Calu3 (cell line): ENCODE results near the gene FRAS1. TPM values are rescaled to one million over a fixed set of nuclear protein-coding genes. Genes with fewer than 3 reads are reported as not detected.
"Not testable (repeated sequence)": the region's sequence is repeated elsewhere in the genome, so short reads cannot be mapped to it uniquely, and the experiment has no call there.

ENCODE experiments used
- BruUV-seq: library from RNA; stranded (reverse); fragments of 400-500 nt; replicated peaks from 2 replicates; lab custom pipeline; 2021; lab: Mats Ljungman, UMichigan
- CTCF ChIA-PET: fragments of 300-600 bp; sonication (Branson Sonifier 250); formaldehyde crosslinking; loops from one replicate; lab custom pipeline; 2022; ENCODE audit warnings: antibody characterized with exemption; lab: Charles Lee
- DNase-seq: peaks from one replicate; pipeline ENCODE4 v3.0.0; 2022
- H3K27ac Mint-ChIP-seq: one replicate; pipeline ENCODE4 v1.8.0; 2022; ENCODE audit warnings: mixed read lengths; ENCODE audit not compliant: unreplicated experiment
- H3K27me3 Mint-ChIP-seq: one replicate; pipeline ENCODE4 v1.8.0; 2022; ENCODE audit warnings: mixed read lengths; ENCODE audit not compliant: unreplicated experiment
- H3K36me3 Mint-ChIP-seq: one replicate; pipeline ENCODE4 v1.8.0; 2022; ENCODE audit warnings: mild to moderate bottlenecking, moderate library complexity, mixed read lengths; ENCODE audit not compliant: insufficient read depth, unreplicated experiment
- H3K4me1 Mint-ChIP-seq: one replicate; pipeline ENCODE4 v1.8.0; 2022; ENCODE audit warnings: mild to moderate bottlenecking, low read depth, mixed read lengths; ENCODE audit not compliant: unreplicated experiment
- H3K4me3 Mint-ChIP-seq: one replicate; pipeline ENCODE4 v1.8.0; 2022; ENCODE audit warnings: mild to moderate bottlenecking, low read depth, moderate library complexity, mixed read lengths; ENCODE audit not compliant: unreplicated experiment
- H3K9me3 Mint-ChIP-seq: one replicate; pipeline ENCODE4 v1.8.0; 2022; ENCODE audit warnings: low read depth, mixed read lengths; ENCODE audit not compliant: unreplicated experiment
- CTCF ChIP-seq: fragments of 200-600 bp; IDR thresholded peaks from one replicate; pipeline ENCODE4 v1.8.0; 2022; ENCODE audit warnings: antibody characterized with exemption; ENCODE audit not compliant: unreplicated experiment
- intact Hi-C: fragments of 100-400 bp; cut with micrococcal nuclease; formaldehyde crosslinking; loops from one replicate; pipeline ENCODE4 v1.10.0; 2022; ENCODE audit not compliant: unreplicated experiment
- total RNA-seq: library from RNA; stranded (reverse); gene quantifications from 2 replicates; pipeline ENCODE4 v1.2.3, GENCODE V29; 2022

The FRAS1 gene
- total RNA-seq, 1 experiment from 2014 or later: 29.4 TPM

GRCh38 chr4:78079726-78080430 is 22.8 kb downstream of the FRAS1 start:
- Mint-ChIP-seq H3K27ac (no peak overlapping the region), H3K9me3 (no peaks in the 10 kb centered on the region), H3K4me3 (no peak overlapping the region), H3K36me3 (no peaks in the 10 kb centered on the region), H3K4me1 (no peaks in the 10 kb centered on the region), H3K27me3 (no peaks in the 10 kb centered on the region)
- no TSS peak for BruUV-seq
- CTCF ChIA-PET: interaction anchor here (1.9 kb wide), 1 partner anchor 21 kb away, joined by 4 read pairs; no protein-coding TSS in a partner anchor
- no peak for TF ChIP-seq CTCF
- intact Hi-C loops: no loop called here
- no peak for DNase-seq

- Mint-ChIP-seq H3K27ac (no peak overlapping the region), H3K27me3 (no peaks in the 10 kb centered on the region), H3K4me3 (no peak overlapping the region), H3K4me1 (no peaks in the 10 kb centered on the region), H3K9me3 (no peaks in the 10 kb centered on the region), H3K36me3 (no peaks in the 10 kb centered on the region)
- intact Hi-C loops: no loop called here
- no peak for DNase-seq
- CTCF ChIA-PET: interaction anchor here (1.9 kb wide), 1 partner anchor 23 kb away, joined by 4 read pairs; no protein-coding TSS in a partner anchor
- TF ChIP-seq CTCF: no peak
- BruUV-seq: no TSS peak
Measured at GRCh38 chr4:78081541-78081940, 24.4 kb downstream of the FRAS1 start.

GRCh38 chr4:78083035-78083434 is 25.9 kb downstream of the FRAS1 start:
- CTCF ChIA-PET: no interaction called here
- Mint-ChIP-seq H3K4me1 (no peaks in the 10 kb centered on the region), H3K27me3 (no peaks in the 10 kb centered on the region), H3K36me3 (no peaks in the 10 kb centered on the region), H3K9me3 (no peaks in the 10 kb centered on the region), H3K4me3 (no peak overlapping the region), H3K27ac (no peak overlapping the region)
- intact Hi-C loops: no loop called here
- TF ChIP-seq CTCF: no peak
- DNase-seq: no peak
- BruUV-seq: no TSS peak

DNA sequence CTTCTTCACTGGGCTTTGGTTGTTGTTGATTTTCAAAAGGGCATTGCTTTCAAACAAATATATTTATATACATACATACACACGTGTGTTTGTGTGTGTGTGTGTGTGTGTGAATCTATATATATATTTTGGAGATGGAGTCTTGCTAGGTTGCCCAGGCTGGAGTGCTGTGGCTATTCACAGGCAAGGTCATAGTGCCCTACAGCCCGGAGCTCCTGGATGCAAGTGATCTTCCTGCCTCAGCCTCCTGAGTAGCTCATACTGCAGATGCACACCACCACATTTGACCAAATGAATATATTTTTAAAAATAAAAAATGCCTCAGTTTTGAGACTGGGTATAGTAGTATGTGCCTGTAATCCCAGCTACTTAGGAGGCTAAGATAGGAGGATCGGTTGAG is 34.4 kb downstream of the FRAS1 start:
- no peak for DNase-seq
- BruUV-seq: no TSS peak
- no peak for TF ChIP-seq CTCF
- CTCF ChIA-PET: no interaction called here
- H3K4me1 Mint-ChIP-seq: no peaks in the 10 kb centered on the region
- no peaks in the 10 kb centered on the region for H3K27me3 Mint-ChIP-seq
- no peak overlapping the region for H3K4me3 Mint-ChIP-seq
- H3K9me3 Mint-ChIP-seq: no peaks in the 10 kb centered on the region
- H3K27ac Mint-ChIP-seq: no peak overlapping the region
- H3K36me3 Mint-ChIP-seq: no peaks in the 10 kb centered on the region
- intact Hi-C loops: no loop called here

DNA sequence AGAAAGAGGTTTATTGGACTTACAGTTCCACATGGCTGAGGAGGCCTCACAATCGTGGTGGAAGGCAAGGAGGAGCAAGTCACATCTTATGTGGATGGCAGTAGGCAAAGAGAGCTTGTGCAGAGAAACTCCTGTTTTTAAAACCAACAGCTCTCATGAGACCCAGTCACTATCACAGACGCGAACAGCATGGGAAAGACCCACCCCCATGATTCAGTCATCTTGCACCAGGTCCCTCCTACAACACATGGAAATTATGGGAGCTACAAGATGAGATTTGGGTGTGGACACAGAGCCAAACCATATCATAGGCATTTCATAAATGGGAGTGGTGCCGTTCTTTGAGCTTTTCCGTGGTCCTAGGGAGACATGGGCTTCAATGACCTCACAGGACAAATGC is 35.2 kb downstream of the FRAS1 start:
- H3K9me3 Mint-ChIP-seq, H3K36me3 Mint-ChIP-seq, H3K4me1 Mint-ChIP-seq, intact Hi-C loops, H3K27ac Mint-ChIP-seq, H3K4me3 Mint-ChIP-seq, BruUV-seq, DNase-seq, CTCF ChIA-PET, H3K27me3 Mint-ChIP-seq: not testable (repeated sequence)
